T-helper 17 cell (primary cell): ENCODE measurements around the gene SRGAP1. TPM values are rescaled to one million over a fixed set of nuclear protein-coding genes. Genes with fewer than 3 reads are reported as not detected.
"Not testable (repeated sequence)": the region's sequence is repeated elsewhere in the genome, so short reads cannot be mapped to it uniquely, and the experiment has no call there.

Experiments used
- ATAC-seq: fragments of 150-1000 bp; cut with Tn5 transposase; 2 replicates; pipeline ENCODE4 v1.10.0; 2021; ENCODE audit warnings: mild to moderate bottlenecking, moderate library complexity
- DNase-seq, 3 donors: peaks; one replicate each; pipeline versions ENCODE4 v3.0.0 to v3.0.0-alpha.2; 2020 to 2021
- H3K9me3 ChIP-seq: one replicate; pipeline ENCODE4 v1.7.0; 2013; ENCODE audit warnings: low read length, mild to moderate bottlenecking; ENCODE audit not compliant: control insufficient read depth, poor library complexity, severe bottlenecking
- H3K27ac Mint-ChIP-seq: one replicate; pipeline ENCODE4 v1.8.0; 2022; ENCODE audit warnings: mild to moderate bottlenecking, moderate library complexity, mixed read lengths
- H3K27me3 Mint-ChIP-seq: one replicate; pipeline ENCODE4 v1.8.0; 2022; ENCODE audit warnings: mixed read lengths
- H3K36me3 Mint-ChIP-seq: one replicate; pipeline ENCODE4 v1.8.0; 2022; ENCODE audit warnings: low read depth, mixed read lengths
- H3K4me1 Mint-ChIP-seq: one replicate; pipeline ENCODE4 v1.8.0; 2022; ENCODE audit warnings: mild to moderate bottlenecking, mixed read lengths
- H3K4me3 Mint-ChIP-seq: one replicate; pipeline ENCODE4 v1.8.0; 2022; ENCODE audit warnings: mild to moderate bottlenecking, moderate library complexity, mixed read lengths
- total RNA-seq, 4 donors: library from RNA in 2 of 4; stranded (reverse) in 2 of 4; gene quantifications; one replicate each; pipeline ENCODE4 v1.2.3 and lab custom pipeline; 2022 to 2026

Gene SRGAP1
- total RNA-seq, 2 donors from 2014 or later = 0.05 to 0.13 TPM

GRCh38 chr12:64160021-64160710 lies 315.7 kb downstream of the SRGAP1 start:
- Mint-ChIP-seq H3K27ac (no peak overlapping the region), H3K27me3 (no peaks in the 10 kb centered on the region), H3K4me1 (no peaks in the 10 kb centered on the region), H3K36me3 (no peaks in the 10 kb centered on the region), H3K4me3 (no peak overlapping the region)
- ATAC-seq = no peak
- H3K9me3 ChIP-seq = no peaks in the 10 kb centered on the region
- no peak for DNase-seq

DNA sequence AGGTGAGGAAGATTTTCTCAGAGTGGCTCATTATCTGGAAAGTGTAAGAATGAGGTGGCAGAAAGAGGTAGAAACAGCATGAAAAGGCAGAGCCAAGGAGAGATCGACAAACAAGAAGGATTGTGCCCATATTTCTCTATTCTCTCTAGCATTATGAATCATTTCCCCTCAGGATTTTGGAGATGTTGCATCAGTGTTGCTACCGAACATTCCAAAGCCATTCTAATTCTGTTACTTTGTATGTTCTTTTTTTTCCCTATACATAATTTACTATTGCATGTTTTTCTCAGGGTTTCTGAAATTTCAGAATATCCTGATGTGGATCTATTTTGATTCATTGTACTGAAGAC lies 316.2 kb downstream of the SRGAP1 start:
- H3K27ac Mint-ChIP-seq = no peak overlapping the region
- no peaks in the 10 kb centered on the region for H3K27me3 Mint-ChIP-seq
- ATAC-seq (no peak), DNase-seq (no peak)
- H3K4me3 Mint-ChIP-seq = no peak overlapping the region
- H3K9me3 ChIP-seq = no peaks in the 10 kb centered on the region
- no peaks in the 10 kb centered on the region for H3K36me3 Mint-ChIP-seq
- H3K4me1 Mint-ChIP-seq = no peaks in the 10 kb centered on the region

- H3K4me3 Mint-ChIP-seq, H3K9me3 ChIP-seq, H3K4me1 Mint-ChIP-seq, H3K27me3 Mint-ChIP-seq, ATAC-seq, H3K27ac Mint-ChIP-seq, H3K36me3 Mint-ChIP-seq, DNase-seq: not testable (repeated sequence)
Measured at GRCh38 chr12:64166606-64167005, 322.1 kb downstream of the SRGAP1 start.

- not testable (repeated sequence) for H3K27ac Mint-ChIP-seq, ATAC-seq, H3K9me3 ChIP-seq, H3K4me3 Mint-ChIP-seq, H3K4me1 Mint-ChIP-seq, H3K27me3 Mint-ChIP-seq, DNase-seq, H3K36me3 Mint-ChIP-seq
Measured at GRCh38 chr12:64167041-64167440, 322.5 kb downstream of the SRGAP1 start.

GRCh38 chr12:64170024-64170423 lies 325.5 kb downstream of the SRGAP1 start:
- Mint-ChIP-seq H3K4me3 (no peak overlapping the region), H3K27ac (no peak overlapping the region), H3K4me1 (peaks cover 3% of the 10 kb centered on the region), H3K27me3 (no peaks in the 10 kb centered on the region), H3K36me3 (no peaks in the 10 kb centered on the region)
- ATAC-seq (no peak), DNase-seq (no peak)
- H3K9me3 ChIP-seq = no peaks in the 10 kb centered on the region

DNA sequence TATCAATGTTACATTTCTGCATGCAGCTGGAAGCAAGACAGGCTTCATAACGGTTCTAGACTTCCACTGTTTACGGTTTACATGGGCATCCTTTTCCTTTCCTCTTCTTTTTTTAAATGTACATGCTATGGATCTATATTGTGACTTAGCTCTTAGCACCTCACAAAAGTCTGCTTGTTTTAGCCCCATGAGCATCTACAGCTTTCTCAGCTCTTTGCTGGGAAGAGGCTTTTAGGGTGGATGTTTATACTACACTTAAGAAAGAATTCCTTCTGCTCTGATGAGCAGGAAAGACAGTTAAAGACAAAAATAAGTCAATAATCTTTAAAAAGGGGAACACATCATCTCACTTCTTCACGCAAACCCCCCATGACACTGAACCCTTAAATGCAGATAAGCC lies 326.2 kb downstream of the SRGAP1 start:
- no peak for DNase-seq
- no peak for ATAC-seq
- Mint-ChIP-seq H3K27ac (no peak overlapping the region), H3K4me3 (no peak overlapping the region), H3K27me3 (no peaks in the 10 kb centered on the region), H3K36me3 (no peaks in the 10 kb centered on the region), H3K4me1 (peaks cover 3% of the 10 kb centered on the region)
- no peaks in the 10 kb centered on the region for H3K9me3 ChIP-seq

DNA sequence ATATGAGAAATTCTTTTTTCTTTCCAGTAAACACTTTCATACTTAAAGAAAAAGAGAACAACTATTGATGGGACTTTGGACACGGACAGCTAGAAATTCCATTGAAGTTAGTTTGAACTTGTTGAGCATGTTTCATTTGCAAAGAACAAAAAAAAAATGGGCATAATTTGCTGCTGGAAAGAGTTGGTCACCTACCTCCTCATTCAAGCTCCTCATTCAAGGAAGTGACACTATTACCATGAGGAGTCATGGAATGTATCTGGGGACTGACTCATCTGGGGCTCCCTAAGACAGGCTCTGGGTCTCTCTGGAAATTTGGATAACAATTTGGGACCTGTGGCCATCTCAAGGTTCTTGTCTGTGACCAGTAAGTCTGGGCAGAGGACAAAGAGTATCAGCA lies 327.2 kb downstream of the SRGAP1 start:
- H3K27ac Mint-ChIP-seq = no peak overlapping the region
- no peak for ATAC-seq
- H3K9me3 ChIP-seq = no peaks in the 10 kb centered on the region
- peaks cover 3% of the 10 kb centered on the region for H3K4me1 Mint-ChIP-seq
- H3K36me3 Mint-ChIP-seq = peaks cover 2% of the 10 kb centered on the region
- no peak overlapping the region for H3K4me3 Mint-ChIP-seq
- H3K27me3 Mint-ChIP-seq = no peaks in the 10 kb centered on the region
- no peak for DNase-seq

DNA sequence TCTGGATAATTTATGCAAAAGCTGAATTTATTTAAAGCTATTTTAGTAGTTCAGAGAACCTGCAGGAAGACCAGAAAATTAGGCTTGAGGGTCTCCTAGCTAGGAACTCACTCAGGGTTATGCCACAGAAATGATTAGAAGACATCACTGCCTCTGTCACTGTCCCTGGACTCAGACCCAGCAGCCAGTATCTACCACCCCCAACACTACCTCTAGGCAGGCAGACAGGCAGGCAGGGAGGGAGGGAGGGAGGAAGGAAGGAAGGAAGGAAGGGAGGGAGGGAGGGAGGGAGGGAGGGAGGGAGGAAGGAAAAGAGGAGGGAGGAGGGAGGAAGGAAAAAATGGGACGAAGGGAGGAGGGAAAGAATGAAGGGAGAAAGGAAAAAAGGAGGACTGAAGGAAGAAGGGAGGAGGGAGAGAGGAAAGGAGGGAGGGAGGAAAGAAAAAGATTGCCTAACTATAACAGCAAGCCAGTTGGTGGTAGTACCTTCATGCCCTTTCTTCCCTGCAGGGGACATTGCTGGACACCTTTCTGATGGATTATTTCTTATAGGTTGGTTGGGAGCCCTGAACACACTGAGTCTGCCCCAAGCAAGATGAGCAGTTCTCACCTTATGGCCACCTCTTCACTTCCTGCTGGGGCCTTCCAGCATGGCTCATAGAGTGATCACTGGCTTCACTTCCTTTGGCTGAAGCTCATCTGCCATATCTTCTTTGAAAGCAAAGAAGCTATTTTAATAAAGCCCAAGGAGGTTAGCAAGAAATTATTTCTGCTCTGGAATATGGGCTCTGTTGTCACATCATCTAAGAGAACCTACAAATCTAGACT lies 327.9 kb downstream of the SRGAP1 start:
- ATAC-seq (no peak), DNase-seq (no peak)
- Mint-ChIP-seq H3K4me3 (no peak overlapping the region), H3K4me1 (peaks cover 3% of the 10 kb centered on the region), H3K36me3 (peaks cover 2% of the 10 kb centered on the region), H3K27ac (no peak overlapping the region), H3K27me3 (no peaks in the 10 kb centered on the region)
- H3K9me3 ChIP-seq = no peaks in the 10 kb centered on the region

DNA sequence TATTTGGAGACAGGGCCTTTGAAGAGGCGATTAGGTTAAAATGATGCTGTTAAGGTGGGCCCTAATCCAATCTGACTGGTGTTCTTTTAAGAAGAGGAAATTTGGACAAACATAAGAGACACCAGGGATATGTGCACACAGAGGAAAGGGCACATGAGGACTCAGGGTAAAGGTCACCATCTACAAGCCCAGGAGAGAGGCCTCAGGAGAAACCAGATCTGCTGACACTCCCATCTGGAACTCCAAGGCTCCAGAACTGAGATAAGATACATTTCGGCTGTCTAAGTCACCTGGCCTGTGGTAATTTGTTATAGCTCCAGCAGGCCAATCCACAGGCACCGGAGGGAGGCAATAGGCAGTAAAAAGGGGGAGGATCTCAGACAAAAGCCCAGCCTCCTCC lies 329.0 kb downstream of the SRGAP1 start:
- peaks cover 3% of the 10 kb centered on the region for H3K4me1 Mint-ChIP-seq
- no peak for DNase-seq
- H3K27ac Mint-ChIP-seq = no peak overlapping the region
- ATAC-seq = no peak
- H3K36me3 Mint-ChIP-seq = peaks cover 2% of the 10 kb centered on the region
- no peaks in the 10 kb centered on the region for H3K9me3 ChIP-seq
- H3K27me3 Mint-ChIP-seq = no peaks in the 10 kb centered on the region
- H3K4me3 Mint-ChIP-seq = no peak overlapping the region

DNA sequence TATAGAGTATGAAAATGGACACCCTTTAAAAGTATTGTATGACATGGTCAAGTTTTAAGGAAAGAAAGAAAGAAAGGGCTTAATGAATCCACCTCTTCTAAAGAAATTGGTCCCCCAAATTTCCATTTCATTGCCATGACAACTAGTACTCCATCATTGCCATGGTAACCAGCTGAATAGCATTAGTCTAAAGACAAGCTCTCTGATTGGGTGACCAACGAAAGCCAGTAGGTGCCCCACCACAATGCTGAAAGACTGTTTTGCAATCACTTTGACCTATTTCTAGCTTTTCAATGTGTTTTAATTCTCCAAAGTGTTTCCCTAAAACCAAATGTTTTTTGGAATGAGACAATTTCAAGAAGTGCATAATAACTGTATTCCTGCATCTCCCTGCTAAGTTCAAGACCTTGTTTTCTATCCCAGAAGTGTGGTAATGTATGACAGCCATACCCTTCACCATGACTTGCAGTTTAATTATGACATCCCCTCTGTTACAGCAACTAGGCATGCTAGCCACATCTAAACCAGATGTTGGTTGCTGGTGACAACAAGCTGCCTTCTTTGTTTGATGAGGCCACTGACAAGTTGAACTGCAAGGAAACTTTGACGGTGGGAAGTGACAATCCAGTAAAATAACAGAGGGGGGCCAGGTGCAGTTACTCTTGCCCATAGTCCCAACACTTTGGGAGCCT lies 330.9 kb downstream of the SRGAP1 start:
- DNase-seq (no peak), ATAC-seq (no peak)
- Mint-ChIP-seq H3K36me3 (peaks cover 2% of the 10 kb centered on the region), H3K4me3 (no peak overlapping the region), H3K4me1 (peaks cover 3% of the 10 kb centered on the region), H3K27me3 (no peaks in the 10 kb centered on the region), H3K27ac (no peak overlapping the region)
- no peaks in the 10 kb centered on the region for H3K9me3 ChIP-seq

- H3K27ac Mint-ChIP-seq = no peak overlapping the region
- DNase-seq = no peak
Measured at GRCh38 chr12:64177001-64177400, 332.5 kb downstream of the SRGAP1 start.

DNA sequence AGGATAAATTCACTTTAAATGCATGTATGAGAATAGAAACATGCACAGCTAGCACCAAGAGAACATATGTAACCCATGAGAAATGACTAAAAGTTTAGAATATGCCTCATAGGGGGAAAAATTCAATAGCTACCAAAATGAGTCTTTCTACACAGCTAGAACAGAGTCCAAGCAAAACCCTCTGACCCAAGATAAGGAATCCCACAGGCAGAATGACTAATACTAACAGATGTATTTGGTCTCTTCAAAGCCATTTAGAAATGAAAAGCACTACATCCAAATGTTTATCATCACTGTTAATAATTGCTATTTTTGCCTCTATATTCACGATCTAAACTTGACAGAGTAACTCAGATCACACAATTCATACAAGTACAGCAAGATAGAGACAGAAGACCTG lies 333.6 kb downstream of the SRGAP1 start:
- H3K4me1 Mint-ChIP-seq = peaks cover under 1% of the 10 kb centered on the region
- no peaks in the 10 kb centered on the region for H3K9me3 ChIP-seq
- no peak overlapping the region for H3K4me3 Mint-ChIP-seq
- H3K27ac Mint-ChIP-seq = no peak overlapping the region
- ATAC-seq = no peak
- H3K27me3 Mint-ChIP-seq = no peaks in the 10 kb centered on the region
- H3K36me3 Mint-ChIP-seq = peaks cover 3% of the 10 kb centered on the region
- no peak for DNase-seq

More at GRCh38 chr12:64177001-64177400, 332.5 kb downstream of the SRGAP1 start:
- Mint-ChIP-seq H3K4me1 (peaks cover 3% of the 10 kb centered on the region), H3K4me3 (no peak overlapping the region), H3K27me3 (no peaks in the 10 kb centered on the region), H3K36me3 (peaks cover 3% of the 10 kb centered on the region)
- H3K9me3 ChIP-seq = no peaks in the 10 kb centered on the region
- ATAC-seq = no peak

DNA sequence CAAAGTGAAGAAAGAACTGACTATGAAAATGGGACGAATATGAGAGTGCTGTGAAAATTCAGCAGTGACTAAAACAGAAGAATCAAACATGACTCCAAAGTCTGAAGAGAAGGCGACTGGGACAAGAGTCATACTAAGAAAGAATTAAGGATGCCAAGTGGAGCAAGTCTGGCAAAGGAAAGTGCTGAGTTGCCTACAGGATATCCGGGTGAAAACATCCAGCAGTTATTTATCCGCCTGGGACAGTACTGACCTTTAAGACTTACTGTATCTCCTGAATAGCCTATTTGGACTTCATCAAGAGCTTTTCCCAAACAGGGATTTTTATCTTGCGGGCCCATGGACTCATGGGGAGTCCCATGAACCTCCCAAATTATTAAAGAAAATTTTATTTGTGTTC lies 336.5 kb downstream of the SRGAP1 start:
- H3K36me3 Mint-ChIP-seq = peaks cover 3% of the 10 kb centered on the region
- H3K27me3 Mint-ChIP-seq = no peaks in the 10 kb centered on the region
- ATAC-seq = no peak
- no peaks in the 10 kb centered on the region for H3K4me1 Mint-ChIP-seq
- no peak for DNase-seq
- no peak overlapping the region for H3K27ac Mint-ChIP-seq
- H3K4me3 Mint-ChIP-seq = no peak overlapping the region
- no peaks in the 10 kb centered on the region for H3K9me3 ChIP-seq
